ENCODE measurements around the gene RNU6-9. TPM values are rescaled to one million over a fixed set of nuclear protein-coding genes. Genes with fewer than 3 reads are reported as not detected.

The RNU6-9 gene
- total RNA-seq, 1 experiment from 2014 or later = not detected

- DNase-seq (ENCODE audit: low read depth) = no peak
Measured at GRCh38 chr19:897442-898039, 4.3 kb downstream of the RNU6-9 start.

- DNase-seq (ENCODE audit: low read depth) = peak; percentile 28
Measured at GRCh38 chr19:898663-899062, 5.4 kb downstream of the RNU6-9 start.

GRCh38 chr19:899336-900042 lies 6.2 kb downstream of the RNU6-9 start:
- DNase-seq (ENCODE audit: low read depth) = no peak

DNA sequence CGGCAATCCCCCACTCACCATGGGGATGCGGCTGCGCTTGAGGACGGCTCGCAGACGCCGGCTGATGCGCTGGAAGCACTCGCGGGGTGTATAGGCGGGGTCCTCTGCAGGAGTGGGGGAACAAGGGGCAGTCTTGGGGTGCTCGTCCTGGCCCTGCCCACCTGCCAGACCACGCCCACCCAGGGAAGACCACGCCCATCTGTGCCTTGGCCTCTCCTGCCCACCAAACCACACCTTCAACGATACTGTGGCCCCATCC lies 6.7 kb downstream of the RNU6-9 start:
- DNase-seq (ENCODE audit: low read depth) = no peak

GRCh38 chr19:900302-901111 lies 7.2 kb downstream of the RNU6-9 start:
- DNase-seq (ENCODE audit: low read depth) = no peak

GRCh38 chr19:901216-902092 lies 8.2 kb downstream of the RNU6-9 start:
- no peak for DNase-seq (ENCODE audit: low read depth)

DNA sequence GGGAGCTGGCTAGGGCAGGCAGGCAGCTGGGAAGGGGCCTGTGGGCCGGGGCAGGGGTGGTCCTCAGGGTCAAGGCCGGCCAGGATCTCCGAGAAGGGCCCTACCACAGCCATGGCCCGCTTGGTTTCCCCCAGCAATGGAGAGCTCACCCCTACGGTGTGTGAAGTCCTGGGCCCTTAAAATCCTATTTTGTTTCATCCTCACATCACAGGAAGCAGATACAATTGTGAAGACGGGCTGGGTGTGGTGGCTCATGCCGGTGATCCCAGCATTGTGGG lies 8.7 kb downstream of the RNU6-9 start:
- DNase-seq (ENCODE audit: low read depth) = no peak

DNA sequence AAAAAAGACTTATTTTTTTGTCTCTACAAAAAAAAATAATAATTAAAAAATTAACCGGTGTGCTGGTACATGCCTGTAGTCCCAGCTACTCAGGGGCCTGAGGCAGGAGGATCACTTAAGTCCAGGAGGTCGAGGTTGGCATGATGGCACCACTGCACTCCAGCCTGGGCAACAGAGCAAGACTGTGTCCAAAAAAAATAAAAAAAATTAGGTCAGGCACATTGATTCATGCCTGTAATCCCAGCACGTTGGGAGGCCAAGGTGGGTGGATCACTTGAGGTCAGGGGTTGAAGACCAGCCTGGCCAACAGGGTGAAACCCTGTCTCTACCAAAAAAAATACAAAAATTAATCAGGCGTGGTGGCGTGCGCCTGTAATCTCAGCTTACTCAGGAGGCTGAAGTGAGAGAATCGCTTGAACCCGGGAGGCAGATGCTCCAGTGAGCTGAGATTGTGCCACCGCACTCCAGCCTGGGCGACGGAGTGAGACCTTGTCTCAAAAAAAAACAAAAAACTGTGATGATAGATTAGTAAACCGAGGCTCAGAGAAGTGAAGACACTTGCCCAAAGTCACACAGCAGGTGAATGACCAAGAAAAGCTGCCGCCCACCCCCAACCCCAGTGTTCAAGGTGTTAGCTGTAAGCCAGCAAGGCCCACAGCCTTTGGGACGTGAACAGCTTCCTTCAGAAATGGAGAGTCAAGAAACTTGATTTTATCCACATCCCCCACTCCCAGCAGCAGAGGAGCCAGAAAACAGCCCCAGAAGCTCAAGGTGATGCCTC lies 9.4 kb downstream of the RNU6-9 start:
- DNase-seq (ENCODE audit: low read depth) = no peak

DNA sequence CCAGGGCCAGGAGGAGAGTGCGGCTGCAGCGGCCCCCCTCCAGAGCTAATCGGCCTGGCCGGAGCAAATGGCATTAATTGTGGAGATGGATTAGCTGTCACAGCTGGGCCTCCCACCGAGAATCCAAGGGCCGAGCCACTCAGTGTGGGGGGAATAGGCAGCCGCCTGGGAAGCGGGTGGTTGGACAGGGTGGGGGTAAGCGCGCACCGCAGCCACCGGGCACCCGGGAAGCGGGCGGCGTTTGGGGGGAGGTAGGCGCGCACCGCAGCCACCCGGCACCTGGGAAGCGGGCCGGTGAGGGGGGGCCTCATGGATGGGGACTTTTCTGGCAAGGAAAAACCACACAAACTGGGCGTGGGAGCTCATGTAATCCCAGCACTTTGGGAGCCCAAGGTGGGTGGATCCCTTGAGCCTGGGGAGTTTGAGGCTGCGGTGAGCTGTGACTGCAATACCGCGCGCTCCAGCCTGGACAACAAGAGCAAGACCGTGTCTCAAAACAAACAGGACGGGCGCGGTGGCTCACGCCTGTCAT lies 10.0 kb downstream of the RNU6-9 start:
- no peak for DNase-seq (ENCODE audit: low read depth)

DNA sequence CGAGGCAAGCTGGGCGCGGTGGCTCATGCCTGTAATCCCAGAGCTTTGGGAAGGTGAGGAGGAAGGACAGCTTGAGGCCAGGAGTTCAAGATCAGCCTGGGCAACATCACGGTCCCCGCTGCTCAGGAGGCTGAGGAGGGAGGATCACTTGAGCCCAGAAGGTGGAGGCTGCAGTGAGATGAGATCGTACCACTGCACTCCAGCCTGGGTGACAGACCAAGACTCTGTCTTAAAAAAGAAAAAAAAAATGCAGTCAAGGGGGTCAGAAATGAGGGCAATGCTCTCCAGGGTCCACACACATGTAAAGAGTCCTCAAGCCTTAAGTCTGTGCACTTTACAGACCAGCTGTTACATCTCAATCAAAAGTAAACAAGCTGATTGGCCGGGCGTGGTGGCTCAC lies 11.3 kb downstream of the RNU6-9 start:
- no peak for DNase-seq (ENCODE audit: low read depth)

- DNase-seq (ENCODE audit: low read depth) = no peak
Measured at GRCh38 chr19:906480-906879, 13.2 kb downstream of the RNU6-9 start.

DNA sequence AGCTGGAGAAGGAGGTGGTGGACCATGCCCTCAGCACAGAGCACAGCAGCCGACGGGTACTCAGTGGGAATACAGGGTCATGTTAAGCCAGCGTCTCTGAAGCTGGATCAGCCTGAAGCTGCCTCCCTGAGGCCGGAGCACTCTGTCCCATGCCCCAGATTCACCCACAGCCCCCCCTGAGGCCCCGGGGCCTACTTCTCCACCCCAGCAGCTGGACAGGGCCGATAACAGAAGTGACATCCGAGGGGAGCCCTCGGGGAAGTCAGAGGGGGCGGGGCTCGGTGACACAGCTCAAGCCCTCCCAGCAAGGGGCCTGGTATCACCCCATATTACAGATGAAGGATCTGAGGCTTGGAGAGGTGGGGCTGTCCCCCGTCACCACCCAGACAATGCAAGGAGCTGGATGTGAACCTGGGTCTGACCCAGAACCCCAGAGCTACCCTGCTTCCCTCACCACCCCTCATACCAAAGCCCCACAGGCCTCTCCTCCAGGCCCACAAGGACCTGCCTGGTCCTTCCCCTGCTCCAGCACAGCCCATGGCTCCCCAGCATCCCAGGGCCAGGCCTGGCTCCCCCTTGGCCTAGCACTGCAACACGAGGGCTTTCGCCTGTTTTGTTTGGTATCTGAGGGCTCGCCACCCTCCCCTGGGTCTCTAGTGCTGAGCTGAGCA lies 14.0 kb downstream of the RNU6-9 start:
- DNase-seq (ENCODE audit: low read depth) = no peak

- no peak for DNase-seq (ENCODE audit: low read depth)
Measured at GRCh38 chr19:911197-912033, 18.1 kb downstream of the RNU6-9 start.

- DNase-seq (ENCODE audit: low read depth) = no peak
Measured at GRCh38 chr19:912181-913079, 19.1 kb downstream of the RNU6-9 start.

GRCh38 chr19:913080-913748 lies 19.9 kb downstream of the RNU6-9 start, which contains the start of gene R3HDM4:
Gene R3HDM4 (minus strand): TSS chr19:913219. CDS start chr19:913157, 62 bp downstream.
- peak; percentile 55 for DNase-seq (ENCODE audit: low read depth)

DNA sequence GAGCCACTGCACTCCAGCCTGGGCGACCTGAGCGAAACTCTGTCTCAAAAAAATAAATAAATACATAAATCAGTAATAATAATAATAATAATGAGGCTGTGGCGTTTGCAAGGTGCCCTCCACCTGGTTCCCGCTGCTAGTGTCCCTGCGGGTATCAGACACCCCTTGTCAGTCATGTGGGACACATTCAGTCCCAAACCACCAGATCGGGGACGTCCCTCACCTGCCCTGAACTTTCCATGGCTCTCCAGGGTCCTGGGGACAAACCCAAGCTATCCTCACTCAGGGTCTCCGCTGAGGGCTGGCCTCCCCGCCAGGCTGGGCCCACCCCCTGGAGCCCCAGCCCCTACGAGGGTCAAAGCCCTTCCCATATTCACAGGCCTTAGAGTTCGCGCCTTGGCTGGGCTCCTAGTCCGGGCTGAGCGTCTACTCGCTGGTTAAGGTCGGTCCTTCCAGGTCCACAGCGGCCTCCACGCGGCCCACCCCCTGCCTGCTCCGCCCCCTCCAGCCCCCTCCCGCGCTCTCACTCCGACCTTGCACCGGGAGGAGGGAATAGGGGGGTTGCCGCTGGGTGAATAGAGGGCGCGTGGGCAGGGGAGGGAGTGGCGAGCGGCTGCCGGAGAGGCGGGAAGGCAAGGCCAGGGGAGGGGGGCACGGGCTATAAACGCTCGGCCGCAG lies 23.5 kb downstream of the RNU6-9 start:
- no peak for DNase-seq (ENCODE audit: low read depth)

GRCh38 chr19:917323-918151 lies 24.3 kb downstream of the RNU6-9 start, which contains the start of gene KISS1R:
Gene KISS1R (plus strand): TSS chr19:917333. CDS start chr19:917503, 170 bp downstream.
- DNase-seq (ENCODE audit: low read depth) = no peak

All from M059J (cell line).